HG02588 (cell line): ENCODE data around the gene BCL7A.
"Not testable (repeated sequence)": the region's sequence is repeated elsewhere in the genome, so short reads cannot be mapped to it uniquely, and the experiment has no call there.

ENCODE experiments used
- ATAC-seq: cut with Tn5 transposase; IDR thresholded peaks from one replicate; pipeline ENCODE4 v1.9.1; 2021; ENCODE audit warnings: mild to moderate bottlenecking, moderate library complexity; ENCODE audit not compliant: unreplicated experiment

Gene BCL7A

DNA sequence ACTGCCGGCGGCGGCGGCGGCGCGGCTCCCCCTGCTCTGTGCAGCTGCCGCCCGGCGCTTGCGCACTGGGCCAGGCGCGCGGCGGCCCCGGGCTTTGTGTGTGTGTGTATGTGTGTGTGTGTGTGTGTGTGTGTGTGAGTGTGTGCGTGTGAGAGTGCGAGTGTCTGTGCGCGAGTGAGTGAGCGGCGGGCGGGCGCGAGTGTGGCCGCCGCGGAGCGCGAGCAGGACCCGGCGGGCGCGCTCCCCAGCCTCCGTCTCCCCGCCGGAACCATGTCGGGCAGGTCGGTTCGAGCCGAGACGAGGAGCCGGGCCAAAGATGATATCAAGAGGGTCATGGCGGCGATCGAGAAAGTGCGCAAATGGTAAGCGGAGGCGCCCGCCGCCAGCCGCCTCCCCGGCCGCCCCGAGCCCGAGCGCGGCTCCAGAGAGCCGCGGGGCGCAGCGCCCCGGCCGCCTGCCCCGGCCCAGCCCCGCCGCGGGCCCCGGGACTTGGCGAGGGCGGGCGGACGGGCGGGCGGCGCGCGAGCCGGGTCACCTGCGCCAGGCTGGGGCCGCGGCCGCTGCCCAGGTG lies at the start of gene BCL7A:
BCL7A (plus strand) TSS at position 63 of the 571 bp plus-strand sequence; CDS start at position 271, 208 bp downstream.
- peak; percentile 36 for ATAC-seq

DNA sequence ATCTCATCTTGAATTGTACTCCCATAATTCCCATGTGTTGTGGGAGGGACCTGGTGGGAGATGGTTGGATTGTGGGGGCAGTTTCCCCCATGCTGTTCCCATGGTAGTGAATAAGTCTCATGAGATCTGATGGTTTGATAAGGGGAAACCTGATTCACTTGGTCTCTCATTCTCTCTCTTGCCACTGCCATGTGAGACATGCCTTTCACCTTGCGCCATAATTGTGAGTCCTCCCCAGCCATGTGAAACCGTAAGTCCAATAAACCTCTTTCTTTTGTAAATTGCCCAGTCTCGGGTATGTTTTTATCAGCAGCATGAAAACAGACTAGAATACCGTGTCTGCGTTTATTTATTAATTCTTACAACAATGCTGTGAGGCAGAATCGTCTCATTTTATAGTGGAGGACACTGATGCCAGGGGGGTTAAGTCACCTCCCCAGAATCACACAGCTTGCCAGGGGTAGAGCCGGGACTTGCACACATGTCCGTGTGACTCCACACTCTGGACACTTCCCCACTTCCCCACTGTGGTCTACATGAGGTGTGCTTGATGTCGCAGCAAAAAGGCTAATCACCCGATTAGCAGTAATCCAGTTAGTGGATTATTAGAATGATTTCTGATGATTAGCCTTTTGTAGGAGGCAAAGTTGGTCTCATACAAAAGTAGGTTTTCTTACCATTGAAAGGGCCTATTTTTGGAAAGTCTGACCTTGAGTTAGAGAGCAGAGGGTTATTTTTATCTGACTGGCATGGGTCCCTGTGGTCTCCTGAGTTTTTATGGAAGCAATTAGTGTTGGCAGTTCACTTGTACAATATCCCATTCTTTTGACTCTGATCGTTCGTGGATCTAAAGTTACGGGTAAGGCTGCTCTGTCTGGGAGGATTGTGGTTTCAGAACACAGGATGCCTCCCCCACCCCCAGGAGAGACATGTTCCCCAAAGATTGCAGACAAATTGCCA lies 47.4 kb upstream of the BCL7A start:
- no peak for ATAC-seq

DNA sequence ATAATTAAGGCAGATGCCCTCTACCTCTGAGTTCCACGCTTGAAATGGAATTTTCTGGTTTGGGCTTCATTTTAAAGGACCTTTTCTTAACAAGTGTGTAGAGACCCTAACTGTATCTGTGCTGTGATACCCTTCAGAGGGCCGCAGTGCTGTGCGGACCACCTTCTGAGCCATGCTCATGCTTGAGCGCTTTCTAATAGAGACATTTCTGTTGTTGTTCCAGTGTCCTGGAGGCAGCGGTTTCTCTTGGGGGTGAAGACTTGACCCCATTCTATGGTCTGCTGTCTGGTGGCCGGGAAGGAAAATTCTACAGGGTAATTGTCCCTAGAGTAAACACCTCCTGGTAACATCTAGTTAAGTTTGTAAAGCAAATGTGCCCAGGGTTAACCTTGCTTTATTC lies 46.7 kb upstream of the BCL7A start:
- ATAC-seq, result no peak

DNA sequence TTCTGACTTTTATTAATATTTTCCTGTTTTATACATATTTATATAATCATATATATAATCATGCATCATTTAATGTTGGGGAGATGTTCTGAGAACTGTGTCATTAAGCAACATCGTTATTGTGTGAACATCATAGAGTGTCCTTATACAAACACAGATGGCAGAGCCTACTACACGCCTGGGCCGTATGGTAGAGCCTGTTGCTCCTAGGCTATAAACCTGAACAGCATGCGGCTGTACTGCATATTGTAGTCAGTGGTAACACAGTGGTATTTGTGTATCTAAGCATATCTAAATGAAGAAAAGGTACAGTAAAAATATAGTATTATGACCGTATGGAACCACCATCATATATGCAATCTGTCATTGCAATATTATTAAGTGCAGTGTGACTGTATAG lies 44.7 kb upstream of the BCL7A start:
- no peak for ATAC-seq

DNA sequence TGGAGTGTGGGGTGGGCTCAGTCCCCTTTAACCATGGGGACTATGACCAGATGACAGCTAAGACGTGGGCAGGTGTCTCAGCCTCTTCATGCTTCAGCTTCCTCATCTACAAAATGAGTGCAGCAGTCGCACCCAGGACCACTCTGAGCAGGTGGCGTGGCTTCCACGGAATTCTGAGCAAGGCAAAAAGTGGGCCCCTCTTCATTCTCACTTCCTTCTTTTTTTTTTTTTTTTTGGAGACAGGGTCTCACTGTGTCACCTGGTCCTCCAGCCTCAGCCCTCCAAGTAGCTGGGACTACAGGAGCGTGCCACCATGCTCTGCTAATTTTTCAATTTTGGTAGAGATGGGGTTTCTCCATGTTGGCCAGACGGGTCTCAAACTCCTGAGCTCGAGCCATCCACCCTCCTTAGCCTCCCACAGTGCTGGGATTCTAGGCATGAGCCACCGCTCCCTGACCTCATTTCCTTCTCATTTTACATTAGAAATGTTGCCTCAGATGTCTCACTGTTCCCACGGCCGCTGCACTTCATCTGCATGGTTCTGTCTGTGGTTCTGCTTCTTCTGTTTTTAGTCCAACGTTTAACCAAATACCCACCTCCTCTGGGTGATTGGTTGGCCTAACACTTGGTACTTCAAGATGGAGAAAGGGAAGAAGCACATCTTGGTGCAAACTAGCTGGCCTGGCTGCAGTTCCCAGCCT lies 41.3 kb upstream of the BCL7A start:
- ATAC-seq, result no peak

DNA sequence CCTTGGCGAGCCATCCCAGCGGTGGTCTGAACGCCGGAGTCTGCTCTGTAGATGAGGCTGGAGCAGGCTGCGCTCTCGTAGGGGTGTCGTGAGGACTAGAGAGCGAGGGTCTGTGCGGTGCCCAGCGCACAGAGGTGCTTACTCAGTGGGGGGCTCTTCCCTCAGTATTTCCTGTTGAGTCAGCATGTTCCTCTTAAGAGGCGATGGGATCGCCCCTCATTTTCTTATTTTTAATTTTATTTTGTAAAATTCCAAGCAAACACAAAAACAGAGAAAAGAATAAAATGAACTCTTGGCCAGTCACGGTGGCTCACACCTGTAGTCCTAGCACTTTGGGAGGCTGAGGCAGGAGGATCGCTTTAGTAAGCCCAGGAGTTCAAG lies 40.8 kb upstream of the BCL7A start:
- no peak for ATAC-seq

DNA sequence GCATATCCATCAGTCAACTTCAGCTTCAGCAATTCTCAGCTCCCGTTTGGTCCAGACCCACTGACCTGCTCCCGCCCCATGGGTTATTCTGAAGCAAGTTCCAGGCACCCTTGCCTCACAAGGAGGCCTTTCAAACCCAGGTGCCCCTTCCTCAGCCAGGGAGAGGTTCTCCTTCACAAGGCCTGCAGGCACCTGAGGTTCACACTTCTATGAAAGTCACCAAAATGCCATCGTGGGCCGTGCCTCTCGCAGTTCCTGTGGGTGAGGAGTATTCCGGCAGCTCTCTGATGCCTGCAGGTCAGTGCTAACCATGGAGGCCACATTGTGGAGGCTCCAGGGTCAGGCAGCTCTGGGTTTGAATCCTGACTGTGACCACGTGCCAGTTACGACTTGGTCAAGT lies 40.2 kb upstream of the BCL7A start:
- no peak for ATAC-seq

DNA sequence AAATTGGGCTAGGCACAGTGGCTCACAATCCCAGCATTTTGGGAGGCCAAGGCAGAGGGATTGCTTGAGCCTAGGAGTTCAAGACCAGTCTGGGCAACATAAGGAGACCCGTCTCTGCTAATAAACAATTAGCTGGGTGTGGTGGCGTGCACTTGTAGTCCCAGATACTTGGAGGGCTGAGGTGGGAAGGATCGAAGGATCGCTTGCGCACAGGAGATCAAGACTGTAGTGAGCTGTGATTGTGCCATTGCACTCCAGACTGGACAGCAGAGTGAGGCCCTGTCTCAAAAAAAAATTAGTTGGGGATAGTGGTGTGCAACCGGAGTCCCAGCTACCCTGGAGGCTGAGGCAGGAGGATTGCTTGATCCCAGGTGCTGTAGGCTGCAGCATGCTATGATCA lies 38.7 kb upstream of the BCL7A start:
- no peak for ATAC-seq

DNA sequence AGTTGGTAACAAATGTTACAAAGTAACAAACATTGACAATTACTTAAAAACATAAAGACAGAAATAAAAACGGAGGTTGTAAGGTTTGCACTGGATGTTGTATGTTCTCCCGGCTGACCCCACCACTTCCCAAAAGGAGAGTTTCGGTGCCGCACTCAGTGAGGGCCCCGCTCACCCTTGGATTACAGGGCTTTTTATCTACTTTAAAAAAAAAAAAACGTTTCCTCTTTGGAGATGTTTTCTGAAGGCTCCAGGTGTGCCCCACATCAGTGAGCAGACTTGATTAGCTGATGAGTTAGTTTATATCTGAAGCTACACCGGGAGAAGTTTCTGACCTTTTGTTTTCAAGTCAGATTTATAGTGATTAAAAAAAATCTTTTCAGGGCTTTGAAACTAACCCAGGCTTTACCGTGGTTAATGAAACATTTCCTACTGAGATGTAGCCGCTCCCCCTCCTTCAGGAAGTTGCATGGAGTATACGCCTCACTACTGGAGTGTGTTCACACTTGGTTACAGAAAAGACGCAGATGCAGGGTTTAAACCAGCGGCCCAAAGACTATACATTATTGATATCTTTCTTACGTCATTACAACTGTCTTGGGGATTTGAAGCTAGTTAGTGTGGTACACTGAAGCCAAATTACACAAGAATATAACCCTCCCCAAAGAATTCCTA lies 38.0 kb upstream of the BCL7A start:
- no peak for ATAC-seq

DNA sequence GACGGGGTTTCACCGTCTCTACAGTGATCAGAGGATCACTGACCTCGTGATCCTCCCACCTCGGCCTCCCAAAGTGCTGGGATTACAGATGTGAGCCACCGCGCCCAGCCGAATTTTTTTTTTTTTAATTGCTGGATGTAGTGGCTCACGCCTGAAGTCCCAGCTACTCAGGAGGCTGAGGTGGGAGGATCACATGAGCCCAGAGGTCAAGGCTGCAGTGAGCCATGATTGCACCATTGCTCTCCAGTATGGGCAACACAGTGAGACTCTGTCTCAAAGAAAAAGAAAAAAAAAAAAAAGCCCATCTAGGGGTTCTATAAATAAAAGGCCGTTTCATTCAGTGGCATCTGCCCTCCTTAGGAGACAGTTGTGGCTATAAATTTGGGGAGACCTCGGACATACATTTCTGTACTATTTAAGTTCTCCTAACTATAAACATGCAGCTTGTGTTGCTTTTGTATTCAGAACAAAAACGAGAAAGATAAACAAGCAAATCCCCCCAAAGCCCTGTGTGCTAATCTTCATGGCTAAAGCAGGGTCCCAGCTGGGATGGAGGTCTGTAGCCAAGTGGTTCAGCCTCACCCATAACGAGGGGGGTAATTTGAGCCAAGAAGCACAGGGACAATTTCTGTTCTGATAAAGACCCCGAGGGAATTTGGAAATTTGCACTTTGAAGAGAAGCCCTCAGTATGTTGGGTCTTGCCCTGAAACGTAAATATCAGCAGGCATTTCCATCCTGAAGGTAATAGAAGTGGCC lies 35.0 kb upstream of the BCL7A start:
- ATAC-seq, result no peak

DNA sequence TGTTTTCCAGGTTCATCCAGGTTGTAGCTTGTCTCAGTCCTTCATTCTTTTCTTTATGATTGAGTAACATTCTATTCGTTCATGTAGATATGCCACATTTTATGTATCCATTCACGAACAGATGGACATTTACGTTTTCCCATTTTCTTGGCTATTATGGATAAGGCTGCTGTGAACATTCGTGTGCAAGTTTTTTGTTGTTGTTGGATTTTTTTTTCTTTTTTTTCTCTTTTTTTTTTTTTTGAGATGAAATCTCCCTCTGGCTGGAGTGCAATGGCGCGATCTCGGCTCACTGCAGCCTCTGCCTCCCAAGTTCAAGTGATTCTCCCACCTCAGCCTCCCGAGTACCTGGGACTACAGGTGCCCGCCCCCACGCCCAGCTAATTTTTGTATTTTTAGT lies 33.2 kb upstream of the BCL7A start:
- not testable (repeated sequence) for ATAC-seq

DNA sequence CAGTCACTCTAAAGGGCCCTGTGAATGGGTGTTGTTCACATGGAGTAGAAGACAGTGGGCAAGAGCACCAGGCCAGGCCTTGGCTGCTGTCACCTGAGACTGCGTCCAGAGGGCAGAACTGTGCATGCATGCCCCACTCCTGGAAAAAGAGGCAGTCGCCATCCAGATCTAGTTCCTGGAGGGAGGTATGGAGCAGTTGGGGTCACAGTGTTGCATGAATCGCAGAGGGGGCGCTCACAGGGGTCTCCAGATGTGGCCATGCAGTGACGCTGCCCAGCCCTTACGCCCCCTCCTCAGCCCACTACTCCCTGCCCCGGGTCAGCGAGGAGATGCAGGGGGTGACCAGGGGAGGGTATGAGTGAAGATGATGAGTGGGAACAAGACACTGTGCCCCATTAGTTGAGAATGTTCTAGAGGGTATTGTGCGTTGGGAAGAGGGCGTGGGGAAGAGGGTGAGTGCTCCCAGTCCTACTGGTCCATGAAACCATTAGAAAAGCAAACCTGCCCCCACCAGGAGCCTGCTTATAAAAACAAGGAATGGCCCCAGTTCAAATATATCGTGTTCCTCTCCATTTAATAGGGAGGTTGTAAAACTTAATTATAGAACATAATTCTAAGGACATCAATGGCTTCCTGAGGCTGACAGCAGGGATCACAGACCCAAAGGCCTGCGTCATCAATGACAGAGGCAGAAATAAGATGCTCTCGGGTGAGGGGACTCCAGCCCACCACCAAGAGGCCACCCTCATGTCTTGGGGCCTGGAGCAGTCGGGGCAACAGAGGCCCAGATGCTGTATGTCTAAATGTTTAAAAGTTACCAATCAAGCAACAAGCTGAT lies 32.2 kb upstream of the BCL7A start:
- no peak for ATAC-seq

DNA sequence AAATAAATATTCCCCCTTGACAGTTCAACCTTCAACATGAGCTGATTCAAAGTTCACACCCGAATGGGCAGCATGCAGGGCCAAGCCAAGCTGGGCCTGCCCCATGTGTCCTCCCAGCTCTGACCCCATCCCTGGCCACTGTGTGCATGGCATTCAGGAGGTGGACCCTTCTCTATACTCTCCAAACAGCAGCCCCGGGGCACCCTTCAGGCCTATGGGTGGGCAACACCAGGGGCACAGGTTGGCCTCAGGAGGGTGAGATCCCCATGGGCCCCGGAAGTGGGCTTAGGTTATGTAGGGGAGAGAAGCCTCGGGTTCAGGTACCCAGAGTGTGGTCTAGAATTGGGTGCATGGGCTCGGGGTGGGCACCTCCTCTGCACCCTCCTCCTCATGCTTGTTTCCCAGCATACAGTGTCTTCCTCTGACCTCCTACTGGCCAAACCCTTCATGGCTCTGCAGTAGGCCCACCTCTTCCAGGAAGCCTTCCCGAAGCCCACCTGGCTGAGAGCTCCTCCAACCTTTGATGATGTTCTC lies 31.5 kb upstream of the BCL7A start:
- ATAC-seq, result no peak

DNA sequence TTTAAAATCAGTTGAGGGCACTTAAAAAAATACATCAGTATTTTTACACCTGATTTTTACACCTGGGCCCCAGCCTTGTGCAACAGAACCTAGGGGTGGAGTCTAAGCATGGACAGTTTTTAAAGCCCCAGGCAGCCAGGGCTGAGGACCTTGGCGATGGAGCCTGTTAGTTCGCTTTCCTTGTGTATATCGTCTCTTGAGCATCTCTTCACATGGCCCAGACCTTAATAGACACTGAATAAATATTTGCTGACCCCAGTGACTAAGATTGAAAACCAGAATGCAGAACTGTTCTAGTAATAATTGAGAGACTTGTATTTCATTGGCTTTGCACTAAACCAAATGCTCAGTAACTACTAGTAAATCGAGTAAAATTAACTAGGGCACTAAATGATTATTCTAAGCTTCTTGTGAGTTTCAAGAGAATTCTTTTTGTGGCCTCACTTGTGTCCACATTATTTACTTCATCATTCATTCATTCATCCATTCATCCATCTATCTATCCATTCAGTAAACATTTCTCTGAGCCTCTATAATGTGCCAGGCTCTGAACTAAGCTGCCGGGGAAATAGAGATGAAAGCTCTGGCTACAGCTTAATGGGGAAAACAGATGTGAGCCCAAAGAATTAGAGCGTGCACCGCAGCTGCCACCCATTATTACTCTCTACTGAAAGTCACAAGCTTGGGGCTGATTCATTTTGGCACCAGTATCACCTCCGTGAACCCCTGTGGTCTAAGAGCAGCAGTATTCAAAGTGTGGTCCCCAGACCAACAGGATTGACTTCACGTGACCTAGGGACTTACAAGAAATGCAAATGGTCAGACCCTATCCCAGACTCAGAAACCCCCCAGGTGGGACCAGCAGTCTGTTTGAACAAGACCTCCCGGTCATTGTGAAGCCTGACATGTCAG lies 30.7 kb upstream of the BCL7A start:
- peak; percentile 52 for ATAC-seq

DNA sequence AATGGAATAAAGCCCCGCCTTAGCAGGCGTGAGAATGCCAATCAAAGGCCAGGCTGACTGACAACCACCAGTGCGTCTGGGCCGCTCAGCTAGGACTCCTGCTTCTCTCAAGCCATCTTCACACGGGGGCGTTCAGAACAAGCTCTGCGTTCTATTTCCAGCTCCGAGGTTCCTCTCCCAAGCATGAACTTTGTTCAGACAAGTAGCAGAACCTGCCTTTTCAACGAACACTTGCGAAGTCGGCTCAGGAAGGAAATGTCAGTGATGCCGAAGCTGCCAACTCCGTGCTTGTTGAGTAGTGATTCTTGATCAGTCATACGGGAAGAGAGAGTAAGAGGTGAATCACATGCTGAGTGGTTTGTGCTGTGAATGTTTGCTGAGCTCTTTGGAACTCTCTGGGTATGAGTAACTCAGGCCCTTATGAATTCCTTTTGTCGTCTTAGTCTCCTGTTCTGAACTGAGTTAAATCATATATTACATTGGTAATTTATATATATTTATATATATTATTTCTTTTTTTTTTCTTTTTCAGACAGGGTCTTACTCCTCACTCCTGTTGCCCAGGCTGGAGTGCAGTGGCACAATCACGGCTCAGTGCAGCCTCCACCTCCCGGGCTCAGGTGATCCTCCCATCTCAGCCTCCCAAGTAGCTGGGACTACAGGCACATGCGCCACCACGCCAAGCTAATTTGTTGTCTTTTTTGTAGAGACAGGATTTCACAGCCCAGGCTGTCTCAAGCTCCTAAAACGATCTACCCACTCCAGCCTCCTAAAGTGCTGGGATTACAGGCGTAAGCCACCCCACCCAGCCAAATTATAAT lies 29.4 kb upstream of the BCL7A start:
- ATAC-seq, result peak; percentile 70

DNA sequence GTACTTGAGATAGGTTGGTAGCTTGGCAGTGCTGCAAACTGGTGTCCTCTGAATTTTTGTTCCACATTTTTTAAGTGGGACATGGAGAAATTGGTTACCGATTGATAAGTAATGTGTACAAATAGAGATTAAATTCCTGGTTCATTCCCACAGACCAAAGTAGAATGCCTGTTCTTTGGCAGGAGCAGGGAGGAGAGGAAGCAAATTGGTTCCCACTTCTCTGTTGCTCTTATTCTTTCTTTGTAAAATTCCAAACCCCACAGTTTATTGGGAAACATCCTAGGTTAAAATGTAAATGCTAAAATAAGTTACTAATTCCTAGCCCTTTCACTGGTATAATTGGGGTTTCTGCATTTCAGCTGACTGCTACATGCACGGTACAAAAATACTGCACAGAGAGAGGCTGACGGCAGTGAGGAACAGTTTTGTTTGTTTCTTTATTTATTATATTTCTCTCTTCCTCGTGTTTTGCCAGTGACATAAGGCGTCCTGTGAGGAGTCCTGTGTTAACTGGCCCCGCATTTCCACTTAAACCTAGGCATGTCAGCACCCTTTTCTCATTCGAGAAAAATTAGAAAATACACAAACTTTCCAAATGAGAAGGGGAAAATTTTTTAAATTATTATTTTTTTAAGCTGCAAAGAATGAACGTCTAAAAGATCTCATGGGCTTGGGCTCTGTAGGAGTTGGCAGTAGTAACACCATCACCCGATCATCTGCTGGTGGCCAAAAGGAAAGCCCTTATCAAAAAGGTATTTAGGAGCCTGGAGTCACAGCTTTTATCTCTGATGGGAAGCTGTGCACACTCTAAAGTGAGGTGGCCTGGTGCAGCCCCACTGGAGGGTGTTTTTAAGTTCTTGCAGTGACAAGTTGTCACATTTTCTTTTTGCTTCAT lies 25.4 kb upstream of the BCL7A start:
- no peak for ATAC-seq
